NCI-H2107 treated with DMSO at 0.1 percent for 48 hours (cell line): ENCODE measurements around the gene ANXA4.

Source experiments
- DNase-seq: peaks from one replicate; lab custom pipeline; 2025; ENCODE audit not compliant: unreplicated experiment; lab: John Stamatoyannopoulos, UW

ANXA4 gene

GRCh38 chr2:69741575-69742321 lies at the start of gene ANXA4:
ANXA4 (plus strand) TSS chr2:69742134; CDS start chr2:69781566, 39,432 bp downstream.
- no peak for DNase-seq

- no peak for DNase-seq
These were observed 49.5 kb upstream of the ANXA4 start for GRCh38 chr2:69692424-69692823.

GRCh38 chr2:69693059-69693774 lies 48.7 kb upstream of the ANXA4 start:
- DNase-seq: no peak

GRCh38 chr2:69693775-69694450 lies 48.0 kb upstream of the ANXA4 start:
- no peak for DNase-seq

GRCh38 chr2:69694894-69695849 lies 46.8 kb upstream of the ANXA4 start:
- no peak for DNase-seq

GRCh38 chr2:69695850-69696216 lies 46.1 kb upstream of the ANXA4 start:
- no peak for DNase-seq

GRCh38 chr2:69700381-69700780 lies 41.6 kb upstream of the ANXA4 start:
- DNase-seq: no peak

- peak; percentile 30 for DNase-seq
These were observed 40.6 kb upstream of the ANXA4 start for GRCh38 chr2:69701100-69701945.

- DNase-seq: no peak
These were observed 38.7 kb upstream of the ANXA4 start for GRCh38 chr2:69703189-69703588.

GRCh38 chr2:69704446-69704845 lies 37.5 kb upstream of the ANXA4 start:
- no peak for DNase-seq

GRCh38 chr2:69709290-69709689 lies 32.6 kb upstream of the ANXA4 start:
- DNase-seq: no peak

- no peak for DNase-seq
These were observed 30.0 kb upstream of the ANXA4 start for GRCh38 chr2:69711971-69712370.

GRCh38 chr2:69714024-69714423 lies 27.9 kb upstream of the ANXA4 start:
- DNase-seq: no peak

GRCh38 chr2:69714539-69715220 lies 27.3 kb upstream of the ANXA4 start:
- peak; percentile 41 for DNase-seq

- DNase-seq: no peak
These were observed 26.0 kb upstream of the ANXA4 start for GRCh38 chr2:69715964-69716363.

- no peak for DNase-seq
These were observed 25.3 kb upstream of the ANXA4 start for GRCh38 chr2:69716555-69717120.

GRCh38 chr2:69717186-69717585 lies 24.7 kb upstream of the ANXA4 start:
- no peak for DNase-seq

- DNase-seq: no peak
These were observed 24.1 kb upstream of the ANXA4 start for GRCh38 chr2:69717861-69718273.

GRCh38 chr2:69718338-69718965 lies 23.5 kb upstream of the ANXA4 start:
- no peak for DNase-seq
